HepG2 (cell line): ENCODE results near the gene FKBP5. TPM values are rescaled to one million over a fixed set of nuclear protein-coding genes. Genes with fewer than 3 reads are reported as not detected.

Experiments used
- ATF5 ChIP-seq: sonication (generic); formaldehyde crosslinking; IDR thresholded peaks from 2 replicates; pipeline ENCODE4 v1.4.0; 2020; ENCODE audit warnings: mild to moderate bottlenecking, low read depth, missing genetic modification reagents
- ATF7 ChIP-seq, 2 experiments: fragments of 450-650 bp in 1 of 2; sonication (generic) in 1 of 2; formaldehyde crosslinking in 1 of 2; IDR thresholded peaks; 2 replicates each; pipeline versions ENCODE4 v1.4.0 to v1.6.1; 2016 to 2020; ENCODE audit warnings: antibody characterized with exemption in 1 of 2, mild to moderate bottlenecking in 1 of 2, missing genetic modification reagents in 1 of 2
- FLYWCH1 ChIP-seq: sonication (generic); formaldehyde crosslinking; IDR thresholded peaks from 2 replicates; pipeline ENCODE4 v1.8.1; 2023; ENCODE audit warnings: mild to moderate bottlenecking, missing genetic modification reagents
- FOXO1 ChIP-seq: sonication (generic); formaldehyde crosslinking; IDR thresholded peaks from 2 replicates; pipeline ENCODE4 v1.4.0; 2020; ENCODE audit warnings: missing genetic modification reagents
- FUBP1 ChIP-seq: sonication (generic); formaldehyde crosslinking; IDR thresholded peaks from 2 replicates; pipeline ENCODE4 v1.5.1; 2020; ENCODE audit warnings: missing genetic modification reagents, mild to moderate bottlenecking, borderline replicate concordance
- GTF2F1 ChIP-seq: fragments of 150-350 bp; IDR thresholded peaks from 2 replicates; pipeline ENCODE4 v1.6.1; 2014; ENCODE audit warnings: low read length
- HOXA5 ChIP-seq: sonication (generic); formaldehyde crosslinking; IDR thresholded peaks from 2 replicates; pipeline ENCODE4 v1.4.0; 2020; ENCODE audit warnings: missing genetic modification reagents
- HOXA9 ChIP-seq: sonication (generic); formaldehyde crosslinking; IDR thresholded peaks from 2 replicates; pipeline ENCODE4 v1.8.1; 2022; ENCODE audit warnings: missing genetic modification reagents, mild to moderate bottlenecking, moderate library complexity, borderline replicate concordance
- POLR2A ChIP-seq, 2 experiments: IDR thresholded peaks; 2 replicates each; pipeline ENCODE4 v1.6.1; 2011; ENCODE audit warnings: low read depth in 2 of 2, low read length in 2 of 2, mild to moderate bottlenecking in 1 of 2, moderate library complexity in 1 of 2; ENCODE audit not compliant: insufficient read depth in 1 of 2
- RFX5 ChIP-seq: IDR thresholded peaks from 2 replicates; pipeline ENCODE4 v1.6.1; 2011; ENCODE audit warnings: low read depth, low read length, improper control_type of control experiment
- RXRA ChIP-seq: sonication (generic); formaldehyde crosslinking; IDR thresholded peaks from 2 replicates; pipeline ENCODE4 v1.5.1; 2020; ENCODE audit warnings: missing genetic modification reagents
- SALL1 ChIP-seq: sonication (generic); formaldehyde crosslinking; IDR thresholded peaks from 2 replicates; pipeline ENCODE4 v1.8.0; 2022; ENCODE audit warnings: mild to moderate bottlenecking, missing genetic modification reagents
- SNAPC2 ChIP-seq: sonication (generic); formaldehyde crosslinking; IDR thresholded peaks from 2 replicates; pipeline ENCODE4 v1.8.1; 2022; ENCODE audit warnings: mild to moderate bottlenecking, missing genetic modification reagents
- TOPORS ChIP-seq: sonication (generic); formaldehyde crosslinking; IDR thresholded peaks from 2 replicates; pipeline ENCODE4 v1.8.0; 2023; ENCODE audit warnings: mild to moderate bottlenecking, missing genetic modification reagents
- ZBTB20 ChIP-seq: sonication (generic); formaldehyde crosslinking; IDR thresholded peaks from 2 replicates; pipeline ENCODE4 v1.8.1; 2023; ENCODE audit warnings: missing genetic modification reagents, low read depth, mild to moderate bottlenecking, borderline replicate concordance
- ZNF17 ChIP-seq: sonication (generic); formaldehyde crosslinking; IDR thresholded peaks from 2 replicates; pipeline ENCODE4 v1.5.0; 2020; ENCODE audit warnings: mild to moderate bottlenecking, missing genetic modification reagents
- ZNF180 ChIP-seq: sonication (generic); formaldehyde crosslinking; IDR thresholded peaks from 2 replicates; pipeline ENCODE4 v1.4.0; 2020; ENCODE audit warnings: low read depth, missing genetic modification reagents, borderline replicate concordance
- ZNF225 ChIP-seq: sonication (generic); formaldehyde crosslinking; IDR thresholded peaks from 2 replicates; pipeline ENCODE4 v1.4.0; 2020; ENCODE audit warnings: mild to moderate bottlenecking, missing genetic modification reagents
- ZNF598 ChIP-seq: sonication (generic); formaldehyde crosslinking; IDR thresholded peaks from 2 replicates; pipeline ENCODE4 v1.5.1; 2020; ENCODE audit warnings: mild to moderate bottlenecking, missing genetic modification reagents, borderline replicate concordance
- ZNF816 ChIP-seq: sonication (generic); formaldehyde crosslinking; IDR thresholded peaks from 2 replicates; pipeline ENCODE4 v1.8.0; 2022; ENCODE audit warnings: missing genetic modification reagents, mild to moderate bottlenecking, borderline replicate concordance
- polyA plus RNA-seq, 8 experiments: library from polyadenylated mRNA; depleted of rRNA in 3 of 8; stranded (reverse) in 7 of 8; unstranded in 1 of 8; fragments of >200 nt; fragmentation: Illumina TruSeq in 4 of 8; extraction: Trizol in 4 of 8; gene quantifications; 2 replicates each; pipeline versions ENCODE4 v1.2.1 to v1.2.3, GENCODE V29; 2011 to 2016; ENCODE audit warnings: low read depth in 4 of 8, missing spikeins in 1 of 8, mixed read lengths in 1 of 8; ENCODE audit not compliant: insufficient read depth in 1 of 8
- total RNA-seq, 5 experiments: library from RNA; depleted of rRNA; stranded (reverse); fragments of >200 nt; fragmentation: Illumina TruSeq; extraction: Trizol; gene quantifications; 2 replicates each; pipeline ENCODE4 v1.2.3, GENCODE V29; 2016; ENCODE audit warnings: low read depth in 1 of 5
- TF ChIP-seq, protein P1 (sequence below): sonication (generic); formaldehyde crosslinking; IDR thresholded peaks from 2 replicates; pipeline ENCODE4 v1.9.0; 2021; ENCODE audit warnings: mild to moderate bottlenecking, missing genetic modification reagents

The FKBP5 gene
- total and polyA plus RNA-seq, 2 of the 13 experiments (the other 11 are each of a cell fraction or from before 2014, with no cell fraction given) = 8.0 to 17.4 TPM

DNA sequence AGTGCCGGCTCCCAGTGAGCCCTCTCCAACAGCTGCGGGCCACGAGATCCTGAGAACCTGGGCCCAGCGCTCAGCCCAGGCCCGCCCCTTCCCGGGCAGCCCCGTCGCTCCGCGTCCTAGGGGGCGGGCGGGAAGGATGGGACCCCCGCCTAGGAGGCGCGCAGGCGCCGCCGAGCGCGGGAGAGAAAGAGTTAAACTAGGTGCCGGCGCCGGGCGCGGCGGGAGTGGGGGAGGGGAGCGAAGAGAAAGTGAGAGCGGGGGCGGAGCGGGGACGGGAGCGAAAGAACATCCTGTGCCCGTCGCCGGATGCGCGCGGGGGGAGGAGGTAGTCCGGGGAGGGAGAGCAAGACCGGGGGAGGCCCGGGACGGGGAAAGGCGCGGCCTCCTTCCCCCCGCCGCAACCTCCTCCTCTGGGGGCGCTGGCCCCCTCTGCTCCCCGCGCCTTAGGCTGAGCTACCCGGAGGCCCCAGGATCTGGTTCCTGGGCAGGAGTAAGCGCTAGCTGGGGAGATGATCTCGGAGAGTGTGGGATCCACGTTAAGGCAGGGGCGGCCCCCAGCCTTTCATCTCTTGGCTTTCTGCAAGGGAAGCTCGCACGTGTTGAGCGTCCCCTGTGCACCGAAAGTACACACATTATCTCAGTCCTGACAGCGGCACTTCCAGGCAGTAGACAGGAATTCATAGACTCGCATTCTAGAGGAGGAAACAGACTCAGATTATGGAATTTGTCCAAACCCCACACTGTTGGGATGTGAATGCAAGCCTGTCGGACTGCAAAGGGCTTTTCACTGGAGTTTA, 43.2 kb upstream of the FKBP5 start (continued):
- no peak; the same call in 1 of the 2 replicates for TF ChIP-seq ATF5 (CRISPR knock-in tag)
- peak; percentile 81; the same call in 1 of the 2 replicates for TF ChIP-seq HOXA5 (CRISPR knock-in tag)
- peak; percentile 66; the same call in 1 of the 2 replicates for TF ChIP-seq SNAPC2 (CRISPR knock-in tag)
- no peak; the same call in 1 of the 2 replicates for TF ChIP-seq ZNF598 (CRISPR knock-in tag)
- no peak for TF ChIP-seq ATF7 (IDR thresholded peaks at IDR 0.05)
- no peak for TF ChIP-seq ATF7 (CRISPR knock-in tag; IDR thresholded peaks at IDR 0.05)
- TF ChIP-seq, protein P1, sequence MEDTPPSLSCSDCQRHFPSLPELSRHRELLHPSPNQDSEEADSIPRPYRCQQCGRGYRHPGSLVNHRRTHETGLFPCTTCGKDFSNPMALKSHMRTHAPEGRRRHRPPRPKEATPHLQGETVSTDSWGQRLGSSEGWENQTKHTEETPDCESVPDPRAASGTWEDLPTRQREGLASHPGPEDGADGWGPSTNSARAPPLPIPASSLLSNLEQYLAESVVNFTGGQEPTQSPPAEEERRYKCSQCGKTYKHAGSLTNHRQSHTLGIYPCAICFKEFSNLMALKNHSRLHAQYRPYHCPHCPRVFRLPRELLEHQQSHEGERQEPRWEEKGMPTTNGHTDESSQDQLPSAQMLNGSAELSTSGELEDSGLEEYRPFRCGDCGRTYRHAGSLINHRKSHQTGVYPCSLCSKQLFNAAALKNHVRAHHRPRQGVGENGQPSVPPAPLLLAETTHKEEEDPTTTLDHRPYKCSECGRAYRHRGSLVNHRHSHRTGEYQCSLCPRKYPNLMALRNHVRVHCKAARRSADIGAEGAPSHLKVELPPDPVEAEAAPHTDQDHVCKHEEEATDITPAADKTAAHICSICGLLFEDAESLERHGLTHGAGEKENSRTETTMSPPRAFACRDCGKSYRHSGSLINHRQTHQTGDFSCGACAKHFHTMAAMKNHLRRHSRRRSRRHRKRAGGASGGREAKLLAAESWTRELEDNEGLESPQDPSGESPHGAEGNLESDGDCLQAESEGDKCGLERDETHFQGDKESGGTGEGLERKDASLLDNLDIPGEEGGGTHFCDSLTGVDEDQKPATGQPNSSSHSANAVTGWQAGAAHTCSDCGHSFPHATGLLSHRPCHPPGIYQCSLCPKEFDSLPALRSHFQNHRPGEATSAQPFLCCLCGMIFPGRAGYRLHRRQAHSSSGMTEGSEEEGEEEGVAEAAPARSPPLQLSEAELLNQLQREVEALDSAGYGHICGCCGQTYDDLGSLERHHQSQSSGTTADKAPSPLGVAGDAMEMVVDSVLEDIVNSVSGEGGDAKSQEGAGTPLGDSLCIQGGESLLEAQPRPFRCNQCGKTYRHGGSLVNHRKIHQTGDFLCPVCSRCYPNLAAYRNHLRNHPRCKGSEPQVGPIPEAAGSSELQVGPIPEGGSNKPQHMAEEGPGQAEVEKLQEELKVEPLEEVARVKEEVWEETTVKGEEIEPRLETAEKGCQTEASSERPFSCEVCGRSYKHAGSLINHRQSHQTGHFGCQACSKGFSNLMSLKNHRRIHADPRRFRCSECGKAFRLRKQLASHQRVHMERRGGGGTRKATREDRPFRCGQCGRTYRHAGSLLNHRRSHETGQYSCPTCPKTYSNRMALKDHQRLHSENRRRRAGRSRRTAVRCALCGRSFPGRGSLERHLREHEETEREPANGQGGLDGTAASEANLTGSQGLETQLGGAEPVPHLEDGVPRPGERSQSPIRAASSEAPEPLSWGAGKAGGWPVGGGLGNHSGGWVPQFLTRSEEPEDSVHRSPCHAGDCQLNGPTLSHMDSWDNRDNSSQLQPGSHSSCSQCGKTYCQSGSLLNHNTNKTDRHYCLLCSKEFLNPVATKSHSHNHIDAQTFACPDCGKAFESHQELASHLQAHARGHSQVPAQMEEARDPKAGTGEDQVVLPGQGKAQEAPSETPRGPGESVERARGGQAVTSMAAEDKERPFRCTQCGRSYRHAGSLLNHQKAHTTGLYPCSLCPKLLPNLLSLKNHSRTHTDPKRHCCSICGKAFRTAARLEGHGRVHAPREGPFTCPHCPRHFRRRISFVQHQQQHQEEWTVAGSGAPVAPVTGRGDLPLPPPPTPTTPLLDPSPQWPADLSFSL = no peak
- TF ChIP-seq ZNF225 (CRISPR knock-in tag) = peak; percentile 83; the same call in 1 of the 2 replicates
- no peak; the same call in 1 of the 2 replicates for TF ChIP-seq FLYWCH1
- peak; percentile 37; the same call in 1 of the 2 replicates for TF ChIP-seq ZBTB20 (CRISPR knock-in tag)
- 0 out of 2 replicates have a peak, but pooled peaks have one; percentile 70 for TF ChIP-seq HOXA9 (CRISPR knock-in tag)
- no peak for TF ChIP-seq FOXO1 (CRISPR knock-in tag)
- TF ChIP-seq ZNF17 (CRISPR knock-in tag) = no peak
- TF ChIP-seq POLR2A (IDR thresholded peaks at IDR 0.05; ENCODE audit: insufficient read depth in 1 of 2, low read depth in 2 of 2, low read length in 2 of 2) = peak in 1 of 2 experiments; percentile 80; a peak in 2 of 4 replicates
- 0 out of 2 replicates have a peak, but pooled peaks have one; percentile 23 for TF ChIP-seq TOPORS
- TF ChIP-seq ZNF816 (CRISPR knock-in tag) = no peak
- no peak for TF ChIP-seq FUBP1 (CRISPR knock-in tag)
- TF ChIP-seq GTF2F1 = no peak
- TF ChIP-seq ZNF180 (CRISPR knock-in tag) = no peak
- TF ChIP-seq RFX5 = no peak
- TF ChIP-seq RXRA = no peak; the same call in 1 of the 2 replicates
- peak; percentile 79 for TF ChIP-seq SALL1 (CRISPR knock-in tag)
